HepG2 (cell line): ENCODE results near the gene HSF4. TPM values are rescaled to one million over a fixed set of nuclear protein-coding genes. Genes with fewer than 3 reads are reported as not detected.

Experiments
- GATAD1 ChIP-seq: IDR thresholded peaks from 2 replicates; pipeline ENCODE4 v1.6.1; 2016; ENCODE audit warnings: missing genetic modification reagents, missing compliant biosample characterization
- KLF11 ChIP-seq: IDR thresholded peaks from 2 replicates; pipeline ENCODE4 v1.6.1; 2016; ENCODE audit warnings: missing compliant biosample characterization
- KLF16 ChIP-seq, 2 experiments: sonication (generic) in 1 of 2; formaldehyde crosslinking in 1 of 2; IDR thresholded peaks; 2 replicates each; pipeline versions ENCODE4 v1.6.1 to v1.8.0; 2016 to 2023; ENCODE audit warnings: missing genetic modification reagents in 2 of 2, missing compliant biosample characterization in 1 of 2
- REST ChIP-seq, 2 experiments: IDR thresholded peaks; 2 replicates each; pipeline ENCODE4 v1.6.1; 2011 to 2012; ENCODE audit warnings: low read length in 2 of 2, borderline replicate concordance in 1 of 2, low read depth in 1 of 2, mild to moderate bottlenecking in 1 of 2, moderate library complexity in 1 of 2
- RFX3 ChIP-seq: IDR thresholded peaks from 2 replicates; pipeline ENCODE4 v1.6.1; 2016; ENCODE audit warnings: missing biosample characterization, missing genetic modification reagents
- TAF15 ChIP-seq: fragments of 200-400 bp; formaldehyde crosslinking; IDR thresholded peaks from one replicate; pipeline ENCODE4 v1.6.1; 2018; ENCODE audit warnings: mild to moderate bottlenecking, low read depth, low read length; ENCODE audit not compliant: poor library complexity, severe bottlenecking
- THAP8 ChIP-seq: sonication (generic); formaldehyde crosslinking; IDR thresholded peaks from 2 replicates; pipeline ENCODE4 v1.5.1; 2020; ENCODE audit warnings: missing genetic modification reagents, mild to moderate bottlenecking, borderline replicate concordance
- ZFP91 ChIP-seq: sonication (generic); formaldehyde crosslinking; IDR thresholded peaks from 2 replicates; pipeline ENCODE4 v1.9.0; 2022; ENCODE audit warnings: missing genetic modification reagents, mild to moderate bottlenecking, borderline replicate concordance
- ZMYM3 ChIP-seq: sonication (generic); formaldehyde crosslinking; IDR thresholded peaks from 2 replicates; pipeline ENCODE4 v1.5.1; 2020; ENCODE audit warnings: mild to moderate bottlenecking, missing genetic modification reagents
- ZNF513 ChIP-seq: sonication (generic); formaldehyde crosslinking; conservative IDR thresholded peaks from 2 replicates; pipeline ENCODE4 v1.5.0; 2020; ENCODE audit warnings: missing genetic modification reagents
- ZNF768 ChIP-seq: sonication (generic); formaldehyde crosslinking; IDR thresholded peaks from 2 replicates; pipeline ENCODE4 v1.4.0; 2020; ENCODE audit warnings: missing genetic modification reagents
- polyA plus RNA-seq, 8 experiments: library from polyadenylated mRNA; depleted of rRNA in 3 of 8; stranded (reverse) in 7 of 8; unstranded in 1 of 8; fragments of >200 nt; fragmentation: Illumina TruSeq in 4 of 8; extraction: Trizol in 4 of 8; gene quantifications; 2 replicates each; pipeline versions ENCODE4 v1.2.1 to v1.2.3, GENCODE V29; 2011 to 2016; ENCODE audit warnings: low read depth in 4 of 8, missing spikeins in 1 of 8, mixed read lengths in 1 of 8; ENCODE audit not compliant: insufficient read depth in 1 of 8
- total RNA-seq, 5 experiments: library from RNA; depleted of rRNA; stranded (reverse); fragments of >200 nt; fragmentation: Illumina TruSeq; extraction: Trizol; gene quantifications; 2 replicates each; pipeline ENCODE4 v1.2.3, GENCODE V29; 2016; ENCODE audit warnings: low read depth in 1 of 5
- TF ChIP-seq, protein P1 (sequence below): fragments of 450-650 bp; IDR thresholded peaks from 2 replicates; pipeline ENCODE4 v1.6.1; 2017
- TF ChIP-seq, protein P2 (sequence below): sonication (generic); formaldehyde crosslinking; IDR thresholded peaks from 2 replicates; pipeline ENCODE4 v1.4.0; 2020; ENCODE audit warnings: mild to moderate bottlenecking, missing genetic modification reagents

HSF4 gene
- total and polyA plus RNA-seq, 2 of the 13 experiments (the other 11 are each of a cell fraction or from before 2014, with no cell fraction given) = 3.5 to 16.9 TPM

GRCh38 chr16:67177743-67178699, 13.5 kb downstream of the HSF4 start (continued):
- TF ChIP-seq REST (IDR thresholded peaks at IDR 0.05; ENCODE audit: borderline replicate concordance in 1 of 2, low read depth in 1 of 2, low read length in 2 of 2) (no peak), KLF16 (CRISPR knock-in tag; IDR thresholded peaks at IDR 0.05) (0 out of 4 replicates have a peak, but pooled peaks of 1 of the 2 experiments have one; percentile 40), ZMYM3 (peak; percentile 84), THAP8 (CRISPR knock-in tag) (no peak), KLF11 (CRISPR knock-in tag) (no peak), RFX3 (CRISPR knock-in tag) (no peak), ZNF513 (0 out of 2 replicates have a peak, but pooled peaks have one; percentile 68), ZNF768 (CRISPR knock-in tag) (peak; percentile 71; the same call in 1 of the 2 replicates), TAF15 (no peak), ZFP91 (CRISPR knock-in tag) (peak; percentile 35; the same call in 1 of the 2 replicates), GATAD1 (CRISPR knock-in tag) (0 out of 2 replicates have a peak, but pooled peaks have one; percentile 25)
- TF ChIP-seq, protein P1, sequence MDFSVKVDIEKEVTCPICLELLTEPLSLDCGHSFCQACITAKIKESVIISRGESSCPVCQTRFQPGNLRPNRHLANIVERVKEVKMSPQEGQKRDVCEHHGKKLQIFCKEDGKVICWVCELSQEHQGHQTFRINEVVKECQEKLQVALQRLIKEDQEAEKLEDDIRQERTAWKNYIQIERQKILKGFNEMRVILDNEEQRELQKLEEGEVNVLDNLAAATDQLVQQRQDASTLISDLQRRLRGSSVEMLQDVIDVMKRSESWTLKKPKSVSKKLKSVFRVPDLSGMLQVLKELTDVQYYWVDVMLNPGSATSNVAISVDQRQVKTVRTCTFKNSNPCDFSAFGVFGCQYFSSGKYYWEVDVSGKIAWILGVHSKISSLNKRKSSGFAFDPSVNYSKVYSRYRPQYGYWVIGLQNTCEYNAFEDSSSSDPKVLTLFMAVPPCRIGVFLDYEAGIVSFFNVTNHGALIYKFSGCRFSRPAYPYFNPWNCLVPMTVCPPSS = no peak
- TF ChIP-seq, protein P2, sequence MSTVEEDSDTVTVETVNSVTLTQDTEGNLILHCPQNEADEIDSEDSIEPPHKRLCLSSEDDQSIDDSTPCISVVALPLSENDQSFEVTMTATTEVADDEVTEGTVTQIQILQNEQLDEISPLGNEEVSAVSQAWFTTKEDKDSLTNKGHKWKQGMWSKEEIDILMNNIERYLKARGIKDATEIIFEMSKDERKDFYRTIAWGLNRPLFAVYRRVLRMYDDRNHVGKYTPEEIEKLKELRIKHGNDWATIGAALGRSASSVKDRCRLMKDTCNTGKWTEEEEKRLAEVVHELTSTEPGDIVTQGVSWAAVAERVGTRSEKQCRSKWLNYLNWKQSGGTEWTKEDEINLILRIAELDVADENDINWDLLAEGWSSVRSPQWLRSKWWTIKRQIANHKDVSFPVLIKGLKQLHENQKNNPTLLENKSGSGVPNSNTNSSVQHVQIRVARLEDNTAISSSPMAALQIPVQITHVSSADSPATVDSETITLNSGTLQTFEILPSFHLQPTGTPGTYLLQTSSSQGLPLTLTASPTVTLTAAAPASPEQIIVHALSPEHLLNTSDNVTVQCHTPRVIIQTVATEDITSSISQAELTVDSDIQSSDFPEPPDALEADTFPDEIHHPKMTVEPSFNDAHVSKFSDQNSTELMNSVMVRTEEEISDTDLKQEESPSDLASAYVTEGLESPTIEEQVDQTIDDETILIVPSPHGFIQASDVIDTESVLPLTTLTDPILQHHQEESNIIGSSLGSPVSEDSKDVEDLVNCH (CRISPR knock-in tag) = peak; percentile 61; the same call in 1 of the 2 replicates
